ENCODE results near the gene TNIP2.
"Not testable (repeated sequence)": the region's sequence is repeated elsewhere in the genome, so short reads cannot be mapped to it uniquely, and the experiment has no call there.

TNIP2 gene

GRCh38 chr4:2767705-2768074 is 11.6 kb upstream of the TNIP2 start:
- no peak for DNase-seq

GRCh38 chr4:2767046-2767704 is 11.0 kb upstream of the TNIP2 start:
- DNase-seq, result no peak

GRCh38 chr4:2765832-2766526 is 9.8 kb upstream of the TNIP2 start:
- no peak for DNase-seq

- DNase-seq, result no peak
Measured at GRCh38 chr4:2763511-2763967, 7.4 kb upstream of the TNIP2 start.

GRCh38 chr4:2762486-2763370 is 6.6 kb upstream of the TNIP2 start:
- DNase-seq, result not testable (repeated sequence)

- DNase-seq, result no peak
Measured at GRCh38 chr4:2762048-2762447, 5.9 kb upstream of the TNIP2 start.

- no peak for DNase-seq
Measured at GRCh38 chr4:2761035-2761923, 5.1 kb upstream of the TNIP2 start.

- DNase-seq, result no peak
Measured at GRCh38 chr4:2757426-2757825, 1.3 kb upstream of the TNIP2 start.

GRCh38 chr4:2756691-2757350 is 685 bp upstream of the TNIP2 start:
- DNase-seq, result no peak

GRCh38 chr4:2754848-2755819 is 1.0 kb downstream of the TNIP2 start:
- no peak for DNase-seq

GRCh38 chr4:2753436-2753835 is 2.7 kb downstream of the TNIP2 start:
- no peak for DNase-seq

GRCh38 chr4:2750719-2751605 is 5.2 kb downstream of the TNIP2 start:
- no peak for DNase-seq

- DNase-seq, result no peak
Measured at GRCh38 chr4:2746891-2747695, 9.0 kb downstream of the TNIP2 start.

- DNase-seq, result no peak
Measured at GRCh38 chr4:2745981-2746806, 9.9 kb downstream of the TNIP2 start.

- DNase-seq, result no peak
Measured at GRCh38 chr4:2745516-2745915, 10.6 kb downstream of the TNIP2 start.

- no peak for DNase-seq
Measured at GRCh38 chr4:2744576-2745270, 11.4 kb downstream of the TNIP2 start.

Measured in kidney glomerular epithelial cell (primary cell).